GM10266 (cell line): ENCODE data around the gene TMEM86A.

Experiments
- DNase-seq: peaks from one replicate; pipeline ENCODE4 v3.0.0; 2012; ENCODE audit errors: extremely low spot score
- CTCF ChIP-seq: IDR thresholded peaks from 2 replicates; pipeline ENCODE4 v1.5.1; 2012; ENCODE audit warnings: mild to moderate bottlenecking, low read depth; ENCODE audit not compliant: control insufficient read depth, insufficient read depth; ENCODE audit errors: missing control alignments

The TMEM86A gene

GRCh38 chr11:18707811-18708340 lies 9.3 kb downstream of the TMEM86A start:
- no peak for TF ChIP-seq CTCF
- DNase-seq: no peak

- no peak for TF ChIP-seq CTCF
- DNase-seq: no peak
These were observed 10.8 kb downstream of the TMEM86A start for GRCh38 chr11:18709414-18709813.

- no peak for TF ChIP-seq CTCF
- no peak for DNase-seq
These were observed 12.0 kb downstream of the TMEM86A start for GRCh38 chr11:18710545-18710944.

- no peak for DNase-seq
- TF ChIP-seq CTCF: no peak
These were observed 15.3 kb downstream of the TMEM86A start for GRCh38 chr11:18713646-18714442.

GRCh38 chr11:18714443-18714780 lies 15.8 kb downstream of the TMEM86A start:
- no peak for DNase-seq
- TF ChIP-seq CTCF: no peak

- no peak for TF ChIP-seq CTCF
- DNase-seq: no peak
These were observed 16.9 kb downstream of the TMEM86A start for GRCh38 chr11:18715476-18715875.

GRCh38 chr11:18720091-18720807 lies 21.7 kb downstream of the TMEM86A start:
- DNase-seq: no peak
- no peak for TF ChIP-seq CTCF
